NCI-H2029 treated with DMSO at 0.1 percent for 48 hours (cell line): ENCODE data around the gene SMNDC1.
"Not testable (repeated sequence)": the region's sequence is repeated elsewhere in the genome, so short reads cannot be mapped to it uniquely, and the experiment has no call there.

Source experiments
- DNase-seq: peaks from one replicate; lab custom pipeline; 2025; lab: John Stamatoyannopoulos, UW

SMNDC1 gene

DNA sequence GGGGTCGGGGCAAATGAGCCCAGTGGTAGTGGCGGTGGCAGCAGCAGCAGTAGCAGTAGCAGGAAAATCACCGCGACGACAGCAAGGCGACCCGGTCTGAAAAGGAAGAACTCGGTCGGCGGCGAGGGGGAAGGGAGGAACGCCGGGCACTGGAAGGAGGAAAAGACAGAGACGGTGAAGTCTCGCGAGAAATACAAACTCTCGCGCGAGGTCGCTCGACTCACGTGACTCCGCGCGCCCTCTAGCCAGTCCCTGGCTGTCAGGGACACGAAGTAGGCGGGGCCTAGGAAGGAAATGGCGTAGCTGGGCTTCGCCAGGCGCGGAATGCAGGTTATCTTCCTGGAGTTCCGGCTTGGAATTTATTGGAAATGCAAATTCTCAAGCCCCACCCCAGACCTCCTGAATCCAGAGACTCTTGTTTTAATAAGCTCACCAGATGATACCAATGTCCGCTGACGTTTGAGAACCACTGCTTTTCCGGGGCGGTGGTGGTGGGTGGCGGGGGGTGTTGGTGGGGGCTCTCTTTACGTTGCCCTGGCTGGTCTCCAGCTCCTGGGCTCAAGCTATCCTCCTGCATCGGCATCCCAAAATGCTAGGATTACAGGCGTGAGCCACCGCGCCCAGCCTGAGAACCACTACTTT is at the start of gene SMNDC1:
TSS of gene SMNDC1 (minus strand) at position 141 of the 642 bp plus-strand sequence. CDS start 1,333 bp downstream, outside the sequence.
- peak; percentile 55 for DNase-seq

GRCh38 chr10:110354322-110354766 is 49.6 kb upstream of the SMNDC1 start:
- DNase-seq = no peak

DNA sequence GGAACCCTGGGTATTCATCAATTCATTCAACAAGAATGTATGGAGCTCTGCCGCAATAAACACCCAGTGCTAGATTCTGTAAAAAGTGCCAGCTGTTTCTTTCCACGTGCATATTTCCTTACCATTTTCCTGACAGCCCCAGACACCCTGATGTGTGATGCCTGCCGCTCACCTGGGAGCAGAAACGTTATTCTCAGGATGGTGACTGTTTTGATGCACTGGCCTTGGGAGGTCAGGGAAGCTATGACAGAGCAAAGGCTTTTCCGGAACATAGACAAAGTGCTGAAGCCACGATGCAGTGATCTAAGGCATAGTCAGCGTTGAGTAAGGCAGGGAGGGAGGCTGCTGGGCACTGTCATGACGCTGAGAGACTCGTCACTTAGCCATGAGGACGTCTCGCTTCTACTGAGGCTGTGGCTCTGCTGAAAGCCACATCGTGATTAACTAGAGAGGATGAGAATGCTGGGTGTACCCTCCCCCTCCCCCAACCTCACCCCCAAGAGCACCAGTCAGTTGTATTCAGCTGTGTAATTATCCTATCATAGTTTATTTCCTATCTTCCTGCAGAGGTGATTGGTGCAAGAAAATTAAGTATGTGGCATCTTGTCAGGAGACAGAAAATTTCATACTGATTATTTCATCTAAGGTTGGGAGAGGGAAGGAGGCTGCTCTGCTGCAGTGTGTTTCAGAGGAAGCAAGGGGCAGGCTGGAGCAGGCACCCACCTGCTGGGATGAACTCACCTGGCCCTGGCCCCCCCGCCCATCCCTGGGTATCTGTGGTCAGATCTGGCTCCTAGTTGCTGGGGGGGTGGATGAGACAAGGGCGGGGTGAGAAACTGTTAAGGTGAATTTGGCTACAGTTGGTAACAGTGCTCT is 48.8 kb upstream of the SMNDC1 start:
- no peak for DNase-seq

GRCh38 chr10:110352930-110353243 is 48.2 kb upstream of the SMNDC1 start:
- DNase-seq = no peak

GRCh38 chr10:110350812-110351211 is 46.1 kb upstream of the SMNDC1 start:
- DNase-seq = no peak

DNA sequence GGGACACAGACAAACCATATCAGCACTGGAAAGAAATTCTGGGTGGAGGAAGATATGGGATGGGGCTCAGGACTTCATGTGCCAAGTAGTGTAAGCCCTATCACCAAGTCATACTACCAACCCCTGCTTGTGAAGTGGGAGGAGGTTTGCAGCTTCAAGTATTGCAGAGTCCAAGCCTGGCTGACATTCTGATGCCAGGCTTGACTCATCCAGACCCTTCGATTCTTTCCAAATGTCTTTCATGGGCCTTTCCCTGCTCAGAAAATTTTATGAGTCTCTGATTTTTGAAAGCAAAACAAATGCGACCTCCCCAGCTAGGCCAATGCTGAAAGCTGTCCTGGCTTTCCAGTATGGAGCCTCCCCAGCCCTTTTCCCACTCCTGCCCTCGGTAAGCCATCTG is 45.1 kb upstream of the SMNDC1 start:
- DNase-seq = no peak

DNA sequence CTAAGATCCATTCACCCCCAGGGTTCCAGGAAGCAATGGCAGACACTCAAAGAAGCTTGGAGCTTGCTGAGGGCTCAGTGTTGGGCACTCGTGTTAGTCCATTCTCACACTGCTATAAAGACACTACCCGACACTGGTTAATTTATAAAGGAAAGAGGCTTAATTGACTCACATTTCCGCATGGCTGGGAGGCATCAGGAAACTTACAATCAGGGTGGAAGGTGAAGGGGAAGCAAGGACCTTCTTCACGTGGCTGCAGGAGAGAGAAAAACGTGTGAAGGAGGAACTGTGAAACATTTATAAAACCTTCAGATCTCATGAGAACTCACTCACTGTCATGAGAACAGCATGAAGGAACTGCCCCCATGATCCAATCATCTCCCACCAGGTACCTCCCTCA is 44.7 kb upstream of the SMNDC1 start:
- no peak for DNase-seq

DNA sequence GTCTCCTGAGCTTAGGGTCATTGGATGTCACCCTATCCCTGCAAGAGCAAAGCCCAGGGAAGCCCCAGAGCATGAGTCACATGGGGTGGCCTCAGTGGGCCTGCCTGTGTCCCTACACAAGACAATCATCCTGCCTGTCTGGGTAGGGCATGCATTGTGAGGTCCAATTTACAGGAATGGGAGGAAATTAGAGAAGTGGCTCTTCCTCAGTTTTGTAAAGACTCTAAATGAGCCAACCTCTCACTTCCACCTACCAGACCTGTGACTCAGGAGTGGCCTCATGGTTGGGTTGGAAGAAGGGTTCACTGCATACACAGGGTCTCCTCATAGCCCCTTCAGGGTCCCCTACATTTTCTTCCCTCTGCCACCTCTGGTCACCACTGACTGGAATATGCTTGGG is 43.6 kb upstream of the SMNDC1 start:
- no peak for DNase-seq

- no peak for DNase-seq
These were observed 42.2 kb upstream of the SMNDC1 start for GRCh38 chr10:110346914-110347313.

DNA sequence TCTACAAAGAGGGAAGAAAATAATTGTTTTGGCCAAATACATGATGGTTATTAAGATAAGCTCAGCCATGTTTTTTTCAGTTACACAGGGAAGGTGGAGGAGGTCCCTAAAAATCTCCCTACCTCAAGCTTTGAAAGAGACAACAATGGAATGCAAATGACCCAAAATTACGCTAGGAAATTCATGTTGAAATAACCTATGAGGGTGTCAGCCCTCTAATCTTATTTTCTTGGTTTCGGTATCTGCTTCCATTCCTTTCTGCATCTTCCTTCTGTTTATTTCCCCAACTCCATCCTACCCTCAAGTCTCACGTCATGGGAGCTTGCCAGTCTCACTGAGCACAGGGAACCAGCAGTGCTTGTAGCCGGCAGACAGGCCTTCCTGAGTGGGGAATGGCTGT is 40.6 kb upstream of the SMNDC1 start:
- DNase-seq = no peak

- no peak for DNase-seq
These were observed 39.9 kb upstream of the SMNDC1 start for GRCh38 chr10:110344622-110345021.

DNA sequence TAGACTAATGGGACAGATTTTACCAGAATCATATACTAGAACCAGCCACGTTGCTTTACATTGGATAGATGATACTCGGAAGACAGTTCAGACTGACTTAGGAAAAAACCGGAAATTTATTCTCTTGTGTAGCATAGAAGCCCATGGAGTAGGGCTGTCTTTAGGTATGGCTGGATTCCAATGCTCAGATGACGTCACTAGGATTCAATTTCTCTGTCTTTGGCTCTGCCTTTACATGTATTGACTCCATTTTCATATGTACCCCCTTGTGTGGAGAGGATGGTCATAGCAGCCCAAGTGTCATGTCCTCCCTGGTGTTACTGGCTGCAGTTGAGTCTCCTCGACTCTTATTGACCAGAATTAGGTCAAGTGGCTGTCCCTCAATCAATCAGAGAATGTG is 39.2 kb upstream of the SMNDC1 start:
- no peak for DNase-seq

GRCh38 chr10:110340816-110341215 is 36.1 kb upstream of the SMNDC1 start:
- DNase-seq = no peak

GRCh38 chr10:110340122-110340521 is 35.4 kb upstream of the SMNDC1 start:
- no peak for DNase-seq

DNA sequence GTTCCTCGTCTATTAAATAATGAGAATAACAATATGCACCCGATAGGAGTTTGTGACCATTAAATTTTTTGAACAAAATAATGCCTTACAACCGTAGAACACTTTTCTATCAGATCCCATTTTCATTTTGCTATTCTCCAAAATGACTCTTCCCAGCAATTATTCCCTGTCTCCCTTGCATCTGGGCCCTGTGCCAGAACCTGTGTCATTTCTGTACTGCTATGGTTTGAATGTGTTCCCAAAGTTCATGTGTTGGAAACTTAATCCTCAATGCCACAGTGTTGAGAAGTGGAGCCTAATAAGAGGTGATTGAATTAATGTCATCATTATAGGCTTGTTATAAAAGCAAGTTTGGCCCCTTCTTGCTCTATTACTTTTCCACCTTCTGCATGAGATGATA is 33.2 kb upstream of the SMNDC1 start:
- no peak for DNase-seq

DNA sequence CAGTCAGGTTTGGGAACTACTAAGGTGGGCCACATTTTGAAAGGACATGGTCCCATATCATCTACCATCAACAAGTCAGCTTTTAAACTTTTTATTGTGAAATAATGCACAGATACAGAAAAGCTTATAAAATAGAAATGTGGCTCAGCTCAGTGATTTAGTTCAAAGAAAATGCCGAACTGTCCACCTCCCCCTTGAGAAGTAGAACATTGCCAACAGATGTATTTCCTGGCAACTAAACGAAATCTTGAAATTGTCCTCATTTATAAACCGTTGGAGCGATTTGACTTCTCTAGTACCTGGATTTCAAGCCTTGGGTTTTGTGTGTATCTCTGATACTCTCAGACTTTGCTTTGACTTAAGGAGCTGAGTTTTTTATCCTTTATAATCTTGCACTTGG is 32.7 kb upstream of the SMNDC1 start:
- no peak for DNase-seq

DNA sequence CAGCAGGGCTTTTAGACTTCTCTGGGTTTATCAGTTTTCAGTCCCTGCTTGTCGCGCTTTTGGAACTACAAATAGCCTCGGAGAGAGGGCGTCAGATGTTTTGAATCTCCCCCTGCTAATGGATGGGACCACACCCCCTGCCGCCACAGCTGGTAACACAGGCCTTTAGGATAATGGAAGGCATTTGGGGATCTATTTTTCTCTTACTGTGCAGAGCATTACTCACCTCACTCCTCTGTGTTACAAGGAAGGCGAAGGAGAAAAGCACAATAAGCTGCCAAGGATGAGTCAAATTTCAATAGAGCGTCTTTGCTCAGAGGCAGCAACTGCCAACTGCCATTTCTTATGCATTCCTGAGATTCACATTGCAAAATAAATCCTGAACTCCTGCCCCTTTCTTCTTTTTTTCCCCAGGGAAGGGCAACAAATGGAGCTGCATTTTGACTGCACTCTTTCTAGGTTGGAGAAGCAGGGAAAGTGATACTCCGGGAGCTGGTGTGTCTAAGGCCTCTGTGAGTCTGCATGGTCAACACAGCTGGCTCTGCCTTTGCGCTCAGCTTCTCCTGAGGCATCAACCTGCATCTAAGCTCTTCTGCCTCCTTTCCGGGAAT is 31.5 kb upstream of the SMNDC1 start:
- no peak for DNase-seq

- DNase-seq = no peak
These were observed 30.8 kb upstream of the SMNDC1 start for GRCh38 chr10:110335314-110336064.

GRCh38 chr10:110334061-110334656 is 29.4 kb upstream of the SMNDC1 start:
- no peak for DNase-seq

DNA sequence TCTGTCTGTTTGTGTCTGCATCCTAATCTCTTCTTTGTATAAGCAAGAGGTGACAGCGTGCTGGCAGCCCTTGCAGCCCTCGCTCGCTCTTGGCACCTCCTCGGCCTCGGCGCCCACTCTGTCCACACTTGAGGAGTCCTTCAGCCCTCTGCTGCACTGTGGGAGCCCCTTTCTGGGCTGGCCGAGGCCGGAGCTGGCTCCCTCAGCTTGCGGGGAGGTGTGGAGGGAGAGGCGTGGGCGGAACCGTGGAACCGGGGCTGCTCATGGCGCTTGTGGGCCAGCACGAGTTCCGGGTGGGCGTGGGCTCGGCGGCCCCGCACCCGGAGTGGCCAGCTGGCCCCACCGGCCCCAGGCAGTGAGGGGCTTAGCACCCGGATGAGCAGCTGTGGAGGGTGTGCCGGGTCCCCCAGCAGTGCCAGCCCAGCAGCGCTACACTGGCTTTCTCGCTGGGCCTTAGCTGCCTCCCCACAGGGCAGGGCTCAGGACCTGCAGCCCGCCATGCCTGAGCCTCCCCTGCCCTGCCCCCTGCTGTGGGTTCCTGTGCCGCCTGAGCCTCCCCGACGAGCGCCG is 26.6 kb upstream of the SMNDC1 start:
- DNase-seq = not testable (repeated sequence)

DNA sequence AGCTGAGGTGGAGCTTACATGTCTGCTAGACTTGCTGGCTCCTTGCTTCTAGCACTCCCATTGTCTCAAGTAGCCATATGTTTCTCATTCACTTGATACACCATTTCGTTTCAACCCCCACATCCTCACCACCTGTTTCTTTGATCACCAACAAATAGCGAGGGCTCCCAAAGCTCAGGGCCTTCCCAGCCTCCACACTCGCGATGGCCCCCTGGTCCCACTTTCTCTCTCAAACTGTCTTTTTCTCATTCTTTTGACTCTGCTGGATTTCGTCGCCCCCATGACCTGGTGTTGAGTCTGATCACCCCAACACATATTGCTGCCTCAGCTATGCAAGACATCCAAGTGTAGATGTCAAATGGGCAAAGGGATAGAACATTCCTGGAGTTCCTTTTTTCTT is 26.0 kb upstream of the SMNDC1 start:
- DNase-seq = no peak
